ENCODE measurements around the gene YES1.
A peak's percentile ranks its signal among the peaks of the same experiment; 100 is the strongest.
"Not testable (repeated sequence)": the region's sequence is repeated elsewhere in the genome, so short reads cannot be mapped to it uniquely, and the experiment has no call there.

The YES1 gene

DNA sequence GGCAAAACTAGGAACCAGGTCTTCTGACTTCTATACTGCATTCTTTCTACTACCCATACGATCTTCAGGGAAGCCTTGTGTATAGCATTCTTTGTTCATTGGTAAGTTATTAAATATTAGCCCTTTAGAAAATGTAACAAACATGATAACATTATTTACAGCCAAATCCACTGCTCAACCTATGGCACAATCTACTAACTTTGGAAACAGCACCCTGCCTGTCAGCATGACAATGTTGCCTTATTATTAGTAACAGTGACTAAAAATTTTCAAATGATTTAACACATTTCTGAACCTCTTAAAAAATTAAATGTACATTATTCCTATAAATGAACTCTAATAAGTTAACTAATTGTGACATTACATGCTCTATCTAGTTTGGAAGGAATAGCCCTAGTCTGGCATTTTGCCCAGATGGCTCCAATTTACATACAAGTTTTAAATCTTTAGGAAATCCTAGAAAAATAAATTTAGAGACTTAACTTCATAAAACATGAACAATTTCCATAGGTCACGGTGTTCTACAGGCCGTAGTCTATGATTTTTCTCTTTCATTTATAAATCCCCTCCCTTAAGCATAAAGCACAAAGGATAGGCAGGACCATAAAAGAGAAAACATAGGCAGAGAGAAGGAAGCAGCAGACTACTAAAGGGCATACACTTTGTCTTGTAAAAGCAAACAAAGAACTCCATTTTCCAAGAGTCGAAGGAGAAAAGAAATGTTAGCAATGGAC is 33.7 kb downstream of the YES1 start:
- Histone ChIP-seq H3K36me3 (ENCODE audit: insufficient read depth, low read length) (peaks cover 4% of the 10 kb centered on the region; the same call in 1 of the 2 replicates), H3K27me3 (ENCODE audit: insufficient read depth, low read length) (no peaks in the 10 kb centered on the region), H3K9ac (ENCODE audit: low read depth, low read length) (no peak overlapping the region), H3K4me3 (ENCODE audit: low read length) (no peak overlapping the region), H3K27ac (ENCODE audit: low read depth, low read length) (0 out of 2 replicates have a peak overlapping the region, but pooled peaks have one; percentile 50), H3K9me3 (ENCODE audit: insufficient read depth, low read depth, low read length) (no peaks in the 10 kb centered on the region), H3K4me1 (ENCODE audit: insufficient read depth, low read length) (peaks cover 8% of the 10 kb centered on the region)
- WGBS: 85% methylated on average over 3 of the region's 4 CpGs

DNA sequence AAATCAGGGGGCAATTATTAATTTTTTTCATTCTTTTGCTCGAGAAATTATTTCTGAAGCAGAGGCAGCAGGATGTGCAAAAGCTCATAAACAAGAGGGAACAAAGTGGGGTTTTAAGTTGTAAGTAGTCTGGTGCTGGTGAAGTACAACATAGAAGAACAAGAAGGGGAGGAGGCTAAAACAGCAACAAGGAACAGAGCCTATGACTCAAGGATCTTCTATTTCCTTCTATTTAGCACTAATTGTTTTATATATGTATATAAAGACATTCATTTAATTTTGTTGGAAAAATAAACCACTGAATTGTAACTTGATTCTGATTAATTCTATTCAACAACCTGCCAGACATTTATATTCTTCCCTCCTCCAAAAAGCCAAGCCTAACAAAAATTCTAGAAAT is 35.0 kb downstream of the YES1 start:
- Histone ChIP-seq H3K4me1 (ENCODE audit: insufficient read depth, low read length) (peaks cover 8% of the 10 kb centered on the region), H3K4me3 (ENCODE audit: low read length) (no peak overlapping the region), H3K9ac (ENCODE audit: low read depth, low read length) (no peak overlapping the region), H3K27me3 (ENCODE audit: insufficient read depth, low read length) (no peaks in the 10 kb centered on the region), H3K36me3 (ENCODE audit: insufficient read depth, low read length) (peaks cover 4% of the 10 kb centered on the region; the same call in 1 of the 2 replicates), H3K9me3 (ENCODE audit: insufficient read depth, low read depth, low read length) (no peaks in the 10 kb centered on the region), H3K27ac (ENCODE audit: low read depth, low read length) (no peak overlapping the region)
- 94% methylated on average over 1 of the region's 1 CpG for WGBS

DNA sequence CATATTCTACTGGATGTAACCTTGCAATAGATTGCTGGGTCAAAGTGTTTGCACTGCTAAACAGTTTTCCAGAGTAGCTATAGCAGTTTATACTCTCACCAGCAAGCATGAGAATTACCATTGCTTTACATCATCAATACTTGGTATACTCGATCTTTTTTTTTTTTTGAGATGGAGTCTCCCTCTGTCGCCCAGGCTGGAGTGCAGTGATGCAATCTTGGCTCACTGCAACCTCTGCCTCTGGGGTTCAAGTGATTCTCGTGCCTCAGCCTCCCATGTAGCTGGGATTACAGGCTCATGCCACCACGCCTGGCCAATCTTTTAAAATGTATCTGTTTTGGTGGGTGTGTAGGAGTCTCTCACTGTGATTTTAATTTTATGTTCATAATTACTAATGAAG is 36.0 kb downstream of the YES1 start:
- H3K27me3 ChIP-seq (ENCODE audit: insufficient read depth, low read length); H3K4me3 ChIP-seq (ENCODE audit: low read length); H3K27ac ChIP-seq (ENCODE audit: low read depth, low read length); H3K9me3 ChIP-seq (ENCODE audit: insufficient read depth, low read depth, low read length); H3K36me3 ChIP-seq (ENCODE audit: insufficient read depth, low read length); H3K9ac ChIP-seq (ENCODE audit: low read depth, low read length): not testable (repeated sequence)
- peaks cover 12% of the 10 kb centered on the region for H3K4me1 ChIP-seq (ENCODE audit: insufficient read depth, low read length)
- WGBS: 91% methylated on average over 4 of the region's 4 CpGs

DNA sequence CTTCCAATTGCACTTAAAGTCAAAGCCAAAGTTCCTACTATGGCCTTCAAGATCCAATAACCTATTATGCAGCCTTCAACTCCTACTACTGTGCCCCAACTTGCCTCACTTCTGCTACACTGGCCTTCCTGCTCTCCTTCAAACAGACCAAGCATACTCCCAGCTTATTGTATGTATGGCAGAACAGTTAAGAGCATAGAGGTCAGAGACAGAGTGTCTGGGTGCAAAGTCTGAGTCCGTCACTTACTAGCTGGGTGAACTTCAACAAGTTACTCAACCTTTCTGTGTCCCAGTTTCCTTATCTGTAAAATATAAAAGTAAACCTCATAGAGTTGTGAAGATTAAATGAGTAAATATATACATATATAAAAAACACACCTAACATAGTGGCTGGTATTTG is 37.2 kb downstream of the YES1 start:
- Histone ChIP-seq H3K9me3 (ENCODE audit: insufficient read depth, low read depth, low read length) (no peaks in the 10 kb centered on the region), H3K9ac (ENCODE audit: low read depth, low read length) (no peak overlapping the region), H3K4me3 (ENCODE audit: low read length) (no peak overlapping the region), H3K27me3 (ENCODE audit: insufficient read depth, low read length) (no peaks in the 10 kb centered on the region), H3K4me1 (ENCODE audit: insufficient read depth, low read length) (peaks cover 12% of the 10 kb centered on the region), H3K27ac (ENCODE audit: low read depth, low read length) (no peak overlapping the region), H3K36me3 (ENCODE audit: insufficient read depth, low read length) (peaks cover 4% of the 10 kb centered on the region; the same call in 1 of the 2 replicates)
- WGBS: 100% methylated on average over 1 of the region's 1 CpG

DNA sequence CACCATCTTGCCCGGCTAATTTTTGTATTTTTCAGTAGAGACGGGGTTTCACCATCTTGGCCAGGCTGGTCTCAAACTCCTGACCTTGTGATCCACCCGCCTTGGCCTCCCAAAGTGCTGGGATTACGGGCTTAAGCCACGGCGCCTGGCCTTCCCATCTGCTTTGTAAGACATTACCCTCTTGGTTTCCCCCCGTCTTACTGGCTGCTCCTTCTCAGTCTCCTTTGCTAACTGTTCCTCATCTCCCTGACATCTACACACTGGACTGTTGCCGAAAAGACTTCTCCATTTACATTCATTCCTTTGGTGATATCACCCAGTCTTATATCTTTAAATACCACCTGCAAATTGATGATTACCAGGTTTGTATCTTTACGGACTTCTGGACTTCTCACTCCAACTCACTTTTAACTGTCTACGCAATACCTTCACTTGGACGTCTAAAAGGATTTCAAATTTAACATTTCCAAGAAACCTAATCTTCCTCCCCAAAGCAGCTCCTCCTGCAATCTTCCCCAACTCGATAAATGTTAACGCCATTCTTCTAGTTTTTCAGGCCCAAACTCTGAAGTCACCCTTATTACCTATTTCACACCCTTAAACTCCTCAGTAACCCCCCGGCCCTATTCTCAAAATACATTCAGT is 37.9 kb downstream of the YES1 start:
- 94% methylated on average over 14 of the region's 14 CpGs for WGBS
- Histone ChIP-seq H3K4me1 (ENCODE audit: insufficient read depth, low read length) (peaks cover 12% of the 10 kb centered on the region), H3K36me3 (ENCODE audit: insufficient read depth, low read length) (peaks cover 4% of the 10 kb centered on the region; the same call in 1 of the 2 replicates), H3K27ac (ENCODE audit: low read depth, low read length) (no peak overlapping the region), H3K4me3 (ENCODE audit: low read length) (no peak overlapping the region), H3K9me3 (ENCODE audit: insufficient read depth, low read depth, low read length) (no peaks in the 10 kb centered on the region), H3K27me3 (ENCODE audit: insufficient read depth, low read length) (no peaks in the 10 kb centered on the region), H3K9ac (ENCODE audit: low read depth, low read length) (no peak overlapping the region)

DNA sequence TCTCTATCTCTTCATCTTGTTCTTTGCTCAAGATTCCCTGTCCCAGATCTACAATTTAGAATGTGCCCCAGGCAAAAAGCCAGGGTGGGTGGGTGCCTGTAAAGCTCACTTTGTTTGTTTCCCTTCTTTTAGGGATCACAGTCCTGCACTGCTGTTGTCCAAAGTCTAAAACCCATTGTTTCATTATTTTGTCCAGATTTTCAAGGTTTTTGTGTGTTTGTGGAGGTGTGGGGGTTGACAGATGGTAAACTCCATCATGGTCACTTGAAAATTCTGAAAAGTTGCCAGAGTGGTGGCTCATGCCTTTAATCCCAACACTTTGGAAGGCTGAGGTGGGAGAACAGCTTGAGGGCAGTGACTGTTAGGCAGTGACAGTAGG is 41.5 kb downstream of the YES1 start:
- no peaks in the 10 kb centered on the region for H3K36me3 ChIP-seq (ENCODE audit: insufficient read depth, low read length)
- H3K4me1 ChIP-seq (ENCODE audit: insufficient read depth, low read length): peaks cover 5% of the 10 kb centered on the region; the same call in 1 of the 2 replicates

DNA sequence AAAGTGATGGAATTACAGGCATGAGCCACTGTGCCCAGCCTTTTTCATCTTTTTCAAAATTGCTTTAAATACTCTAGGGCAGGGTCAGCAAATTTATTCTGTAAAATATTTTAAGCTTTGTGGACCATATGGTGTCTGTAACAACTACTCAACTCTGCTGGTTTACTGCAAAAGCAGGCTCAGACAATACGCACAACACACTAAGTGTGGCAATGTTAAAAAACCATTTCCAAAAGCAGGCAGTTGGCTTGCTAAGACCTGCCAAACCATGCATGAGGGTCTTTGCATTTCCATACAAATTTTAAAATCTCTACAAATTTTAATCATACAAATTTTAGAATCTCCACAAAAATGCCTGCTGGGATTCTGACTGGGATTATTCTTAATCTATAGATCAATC is 44.1 kb downstream of the YES1 start:
- Histone ChIP-seq H3K9me3 (ENCODE audit: insufficient read depth, low read depth, low read length) (no peaks in the 10 kb centered on the region), H3K4me1 (ENCODE audit: insufficient read depth, low read length) (peaks cover 5% of the 10 kb centered on the region; the same call in 1 of the 2 replicates), H3K36me3 (ENCODE audit: insufficient read depth, low read length) (no peaks in the 10 kb centered on the region), H3K9ac (ENCODE audit: low read depth, low read length) (no peak overlapping the region), H3K27ac (ENCODE audit: low read depth, low read length) (no peak overlapping the region), H3K27me3 (ENCODE audit: insufficient read depth, low read length) (no peaks in the 10 kb centered on the region), H3K4me3 (ENCODE audit: low read length) (no peak overlapping the region)
- 98% methylated on average over 1 of the region's 1 CpG for WGBS

More for the DNA sequence above, 41.5 kb downstream of the YES1 start:
- H3K9ac ChIP-seq (ENCODE audit: low read depth, low read length): no peak overlapping the region
- H3K27me3 ChIP-seq (ENCODE audit: insufficient read depth, low read length): no peaks in the 10 kb centered on the region
- H3K4me3 ChIP-seq (ENCODE audit: low read length): no peak overlapping the region
- H3K9me3 ChIP-seq (ENCODE audit: insufficient read depth, low read depth, low read length): no peaks in the 10 kb centered on the region
- no peak overlapping the region for H3K27ac ChIP-seq (ENCODE audit: low read depth, low read length)

DNA sequence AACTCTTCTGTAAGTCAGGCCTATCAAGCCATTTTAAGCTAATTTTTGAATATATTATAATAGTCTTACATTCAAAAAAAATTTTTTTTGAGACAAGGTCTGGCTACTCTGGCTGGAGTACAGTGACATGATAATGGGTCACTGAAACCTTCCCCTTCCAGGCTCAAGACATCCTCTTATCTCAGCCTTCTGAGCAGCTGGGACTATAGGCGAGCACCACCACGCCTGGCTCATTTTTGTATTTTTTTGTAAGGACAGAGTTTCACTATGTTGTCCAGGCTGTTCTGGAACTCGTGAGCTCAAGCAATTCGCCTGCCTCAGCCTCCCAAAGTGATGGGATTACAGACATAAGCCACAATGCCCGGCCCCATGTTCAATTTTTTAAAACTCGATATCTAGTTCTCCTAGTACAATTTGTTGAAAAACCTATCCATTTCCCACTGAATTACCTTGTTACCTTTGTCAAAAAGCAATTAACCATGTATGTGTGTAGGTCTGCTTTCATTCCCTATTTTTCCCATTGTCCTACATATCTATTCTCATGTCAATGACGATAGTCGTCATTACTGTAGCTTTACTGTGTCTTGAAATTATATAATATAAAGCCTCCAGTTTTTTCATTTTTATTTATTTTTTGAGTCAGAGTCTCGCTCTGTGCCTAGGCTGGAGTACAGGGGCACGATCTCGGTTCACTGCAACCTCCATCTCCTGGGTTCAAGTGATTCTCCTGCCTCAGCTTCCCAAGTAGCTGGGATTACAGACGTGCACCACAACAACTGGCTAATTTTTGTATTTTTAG is 44.8 kb downstream of the YES1 start:
- no peaks in the 10 kb centered on the region for H3K36me3 ChIP-seq (ENCODE audit: insufficient read depth, low read length)
- no peak overlapping the region for H3K27ac ChIP-seq (ENCODE audit: low read depth, low read length)

DNA sequence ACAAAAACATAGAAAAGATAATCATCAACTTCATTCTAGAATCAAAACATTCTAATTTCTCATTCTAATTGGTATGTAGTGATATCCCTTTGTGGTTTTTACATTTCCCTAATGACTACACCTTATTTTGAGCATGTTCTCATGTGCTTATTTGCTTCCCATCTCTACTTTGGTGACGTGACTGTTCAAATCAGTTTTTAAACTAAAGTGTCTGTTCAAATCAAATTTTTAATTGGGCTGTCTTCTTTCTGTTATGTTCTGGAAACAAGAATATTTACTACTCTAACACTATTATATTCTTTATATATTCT is 45.5 kb downstream of the YES1 start:
- no peak overlapping the region for H3K4me3 ChIP-seq (ENCODE audit: low read length)
- H3K4me1 ChIP-seq (ENCODE audit: insufficient read depth, low read length): peaks cover 3% of the 10 kb centered on the region; the same call in 1 of the 2 replicates
- no peaks in the 10 kb centered on the region for H3K27me3 ChIP-seq (ENCODE audit: insufficient read depth, low read length)
- no peaks in the 10 kb centered on the region for H3K9me3 ChIP-seq (ENCODE audit: insufficient read depth, low read depth, low read length)
- H3K36me3 ChIP-seq (ENCODE audit: insufficient read depth, low read length): no peaks in the 10 kb centered on the region
- WGBS: 92% methylated on average over 1 of the region's 1 CpG
- H3K9ac ChIP-seq (ENCODE audit: low read depth, low read length): no peak overlapping the region
- H3K27ac ChIP-seq (ENCODE audit: low read depth, low read length): no peak overlapping the region

More for the DNA sequence above, 44.8 kb downstream of the YES1 start:
- Histone ChIP-seq H3K4me3 (ENCODE audit: low read length) (no peak overlapping the region), H3K4me1 (ENCODE audit: insufficient read depth, low read length) (peaks cover 5% of the 10 kb centered on the region; the same call in 1 of the 2 replicates), H3K27me3 (ENCODE audit: insufficient read depth, low read length) (no peaks in the 10 kb centered on the region), H3K9ac (ENCODE audit: low read depth, low read length) (no peak overlapping the region), H3K9me3 (ENCODE audit: insufficient read depth, low read depth, low read length) (no peaks in the 10 kb centered on the region)
- WGBS: 95% methylated on average over 10 of the region's 12 CpGs

DNA sequence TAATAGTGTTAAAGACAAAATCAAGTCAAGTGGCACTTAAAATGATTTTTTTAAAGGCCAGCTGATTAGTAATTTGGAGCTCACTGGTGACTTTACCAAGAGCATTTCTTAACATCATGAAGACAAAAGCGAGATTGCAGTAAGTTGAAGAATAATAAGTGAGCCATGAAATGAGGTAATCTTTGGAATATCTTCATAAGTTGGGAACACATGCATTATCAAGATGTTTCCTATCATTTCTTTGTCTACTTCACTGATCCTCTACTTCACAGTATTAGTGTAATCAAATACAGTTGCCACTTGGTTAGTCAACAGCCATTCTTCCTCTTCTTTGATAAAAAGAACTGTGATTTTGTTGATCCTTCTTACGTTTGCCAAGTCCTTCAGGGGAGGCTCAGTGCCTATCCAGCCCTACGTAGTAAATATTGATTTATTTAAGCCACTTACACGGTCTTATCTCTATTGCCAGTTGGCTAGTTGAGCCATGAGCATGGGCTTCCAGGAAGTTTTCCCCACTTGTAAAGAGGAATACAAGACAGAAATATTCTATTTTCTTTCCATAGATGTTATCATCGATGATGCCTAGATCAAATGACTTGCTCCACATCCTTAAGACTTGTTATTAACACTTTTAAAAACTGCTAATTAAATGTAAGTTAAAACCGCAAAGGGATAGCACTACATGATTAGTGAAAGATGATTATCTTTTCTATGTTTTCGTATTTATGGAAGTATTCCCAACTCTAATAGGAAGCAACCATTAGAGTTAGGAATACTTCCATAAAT is 46.1 kb downstream of the YES1 start:
- no peak overlapping the region for H3K27ac ChIP-seq (ENCODE audit: low read depth, low read length)
- H3K4me3 ChIP-seq (ENCODE audit: low read length): no peak overlapping the region
- no peaks in the 10 kb centered on the region for H3K27me3 ChIP-seq (ENCODE audit: insufficient read depth, low read length)
- H3K4me1 ChIP-seq (ENCODE audit: insufficient read depth, low read length): no peaks in the 10 kb centered on the region; the same call in 1 of the 2 replicates
- no peaks in the 10 kb centered on the region for H3K9me3 ChIP-seq (ENCODE audit: insufficient read depth, low read depth, low read length)
- no peaks in the 10 kb centered on the region for H3K36me3 ChIP-seq (ENCODE audit: insufficient read depth, low read length)
- 95% methylated on average over 4 of the region's 7 CpGs for WGBS
- no peak overlapping the region for H3K9ac ChIP-seq (ENCODE audit: low read depth, low read length)

Measured in HUES64 (cell line).